K562 (cell line): ENCODE results near the gene PLCL2. TPM values are rescaled to one million over a fixed set of nuclear protein-coding genes. Genes with fewer than 3 reads are reported as not detected.

Source experiments
- ATAC-seq: fragments of 200-7000 bp; cut with Tn5 transposase; 3 replicates; pipeline ENCODE4 v1.9.1; 2020; ENCODE audit warnings: moderate library complexity
- BruUV-seq: library from RNA; stranded (reverse); fragments of 400-500 nt; replicated peaks from 2 replicates; lab custom pipeline; 2021; lab: Mats Ljungman, UMichigan
- CTCF ChIA-PET: fragments of 300-600 bp; formaldehyde crosslinking; extraction: SDS; loops from one replicate; lab custom pipeline; 2021; ENCODE audit warnings: low intra/inter-chr PET ratio; lab: Yijun Ruan, JAX
- POLR2A ChIA-PET: fragments of 300-600, 350-650 bp; sonication (Branson Sonifier 250); formaldehyde crosslinking; extraction: SDS; loops from one replicate; lab custom pipeline; 2021; ENCODE audit warnings: antibody characterized with exemption, inconsistent platforms; lab: Yijun Ruan, JAX
- DNase-seq, 4 experiments: peaks; one replicate each; pipeline versions ENCODE4 v3.0.0 to v3.0.0-alpha.2; 2011 to 2018; ENCODE audit warnings: low spot score in 3 of 4, mixed read lengths in 3 of 4; ENCODE audit errors: extremely low read depth in 1 of 4
- FAIRE-seq: peaks from 2 replicates; lab custom pipeline; 2011; peaks lifted over from hg19 to GRCh38; lab: Jason Lieb, UNC
- H2AFZ ChIP-seq: 2 replicates; pipeline ENCODE4 v1.6.0; 2011; ENCODE audit warnings: low read depth, low read length, control low read depth, inconsistent platforms
- H3K27ac ChIP-seq: fragments of 200-600 bp; 3 replicates; pipeline ENCODE4 v1.8.0; 2011; ENCODE audit warnings: low read depth, mild to moderate bottlenecking, control low read depth, inconsistent platforms, low read length, moderate library complexity, mixed read lengths; ENCODE audit errors: extremely low read depth
- H3K27me3 ChIP-seq, 2 experiments: fragments of 300-600 bp in 1 of 2; 2 replicates in 1 of 2; 3 replicates in 1 of 2; pipeline versions ENCODE4 v1.6.0 to v1.8.0; 2011; ENCODE audit warnings: inconsistent platforms in 2 of 2, low read length in 2 of 2, mild to moderate bottlenecking in 1 of 2, mixed read lengths in 1 of 2, moderate library complexity in 1 of 2; ENCODE audit not compliant: control insufficient read depth in 2 of 2, insufficient read depth in 2 of 2
- H3K36me3 ChIP-seq: fragments of 300-600 bp; 3 replicates; pipeline ENCODE4 v1.8.0; 2011; ENCODE audit warnings: mild to moderate bottlenecking, low read length, inconsistent platforms; ENCODE audit not compliant: control insufficient read depth, insufficient read depth
- H3K4me1 ChIP-seq, 2 experiments: fragments of 200-600 bp in 1 of 2; replicated peaks in 1 of 2; 2 replicates in 1 of 2; 3 replicates in 1 of 2; pipeline versions ENCODE4 v1.5.1 to v1.8.0; 2011; ENCODE audit warnings: inconsistent platforms in 2 of 2, low read length in 2 of 2, mild to moderate bottlenecking in 1 of 2, mixed read lengths in 1 of 2, moderate library complexity in 1 of 2; ENCODE audit not compliant: control insufficient read depth in 2 of 2, insufficient read depth in 2 of 2
- H3K4me2 ChIP-seq: 2 replicates; pipeline ENCODE4 v1.6.1; 2011; ENCODE audit warnings: low read length, control low read depth, inconsistent platforms, mixed read lengths; ENCODE audit not compliant: insufficient read depth
- H3K4me3 ChIP-seq: fragments of 200-600 bp; sonication (generic), shearing (Covaris generic); 2 replicates; pipeline ENCODE4 v1.5.1; 2016; ENCODE audit warnings: control low read depth, inconsistent platforms
- H3K79me2 ChIP-seq: fragments of 200-600 bp; 3 replicates; pipeline ENCODE4 v1.8.0; 2011; ENCODE audit warnings: low read length, inconsistent platforms; ENCODE audit not compliant: control insufficient read depth, insufficient read depth
- H3K9ac ChIP-seq, 2 experiments: 2 replicates each; pipeline versions ENCODE4 v1.6.0 to v1.6.1; 2011; ENCODE audit warnings: low read depth in 2 of 2, low read length in 2 of 2, control low read depth in 1 of 2, inconsistent platforms in 1 of 2, mild to moderate bottlenecking in 1 of 2, mixed read lengths in 1 of 2; ENCODE audit not compliant: insufficient read depth in 1 of 2
- H3K9me1 ChIP-seq: one replicate; pipeline ENCODE4 v1.6.0; 2011; ENCODE audit warnings: inconsistent platforms, mild to moderate bottlenecking, low read length, moderate library complexity; ENCODE audit not compliant: control insufficient read depth, insufficient read depth
- H3K9me3 ChIP-seq: replicated peaks from 2 replicates; pipeline ENCODE4 v1.5.1; 2011; ENCODE audit warnings: low read depth, low read length, inconsistent platforms; ENCODE audit not compliant: control insufficient read depth, insufficient read depth
- H4K20me1 ChIP-seq: replicated peaks from 2 replicates; pipeline ENCODE4 v1.6.1; 2011; ENCODE audit warnings: low read length, inconsistent platforms, mixed read lengths; ENCODE audit not compliant: control insufficient read depth, insufficient read depth
- SPI1 ChIP-seq: IDR thresholded peaks from 2 replicates; pipeline ENCODE4 v1.6.1; 2011; ENCODE audit warnings: low read depth, low read length, control low read depth, borderline replicate concordance
- WGBS: fragments of 100-300 bp; shearing (Covaris generic); methylation state at CpG from one replicate; pipeline ENCODE4 v1.1.6; 2016; ENCODE audit warnings: low coverage, mixed read lengths; ENCODE audit not compliant: insufficient coverage; ENCODE audit errors: missing lambda C conversion rate; 5-methylcytosine and 5-hydroxymethylcytosine counted together
- in situ Hi-C: fragments of 300-500 bp; cut with MboI; formaldehyde crosslinking; loops from 4 replicates; pipeline ENCODE4 v1.15.0; 2018; ENCODE audit warnings: inconsistent platforms, mixed read lengths
- intact Hi-C: fragments of 100-400 bp; cut with micrococcal nuclease; formaldehyde crosslinking; loops from 2 replicates; pipeline ENCODE4 v1.14.2; 2022
- polyA plus RNA-seq, 8 experiments: library from polyadenylated mRNA; depleted of rRNA in 4 of 8; stranded (reverse) in 5 of 8; unstranded in 3 of 8; fragments of >200 nt; fragmentation: Nextera tagmentation in 2 of 8; fragmentation: Illumina TruSeq in 1 of 8; extraction: Ambion mirVana in 2 of 8; extraction: Trizol in 1 of 8; gene quantifications; 2 replicates each; pipeline versions ENCODE4 v1.2.1 to v1.2.3, GENCODE V29; 2011 to 2014; ENCODE audit warnings: inconsistent platforms in 1 of 8, missing spikeins in 1 of 8
- total RNA-seq, 7 experiments: library from RNA; depleted of rRNA in 6 of 7; stranded (reverse); fragments of >200 nt in 6 of 7; fragmentation: Illumina TruSeq in 2 of 7; extraction: Trizol in 2 of 7; gene quantifications; 2 replicates each; pipeline versions ENCODE4 v1.2.1 to v1.2.3, GENCODE V29; 2011 to 2021; ENCODE audit warnings: low replicate concordance in 1 of 7
- TF ChIP-seq, protein P1 (sequence below): sonication (generic); formaldehyde crosslinking; IDR thresholded peaks from 2 replicates; pipeline ENCODE4 v1.8.1; 2023; ENCODE audit warnings: mild to moderate bottlenecking, missing genetic modification reagents

PLCL2 gene
- total and polyA plus RNA-seq, 9 of the 15 experiments (the other 6 are each of a cell fraction or from before 2014, with no cell fraction given) = 0.03 to 0.18 (median 0.11) TPM; not detected in 2

- Histone ChIP-seq H3K9me3 (no peaks in the 10 kb centered on the region), H3K27ac (no peak overlapping the region), H3K4me1 (no peaks in the 10 kb centered on the region; a peak in 1 of 5 replicates), H3K4me3 (no peak overlapping the region), H3K27me3 (peaks cover 0 to 12% of the 10 kb centered on the region in 2 experiments; a peak in 3 of 5 replicates), H2AFZ (peak overlapping the region; percentile 43; the same call in 1 of the 2 replicates), H3K36me3 (no peaks in the 10 kb centered on the region), H3K9ac (no peak overlapping the region), H3K4me2 (no peak overlapping the region), H4K20me1 (no peaks in the 10 kb centered on the region), H3K9me1 (no peaks in the 10 kb centered on the region), H3K79me2 (no peaks in the 10 kb centered on the region)
- FAIRE-seq (no peak), DNase-seq (no peak), ATAC-seq (no peak)
- no TSS peak for BruUV-seq
- TF ChIP-seq SPI1 = 0 out of 2 replicates have a peak, but pooled peaks have one; percentile 30
- TF ChIP-seq, protein P1, sequence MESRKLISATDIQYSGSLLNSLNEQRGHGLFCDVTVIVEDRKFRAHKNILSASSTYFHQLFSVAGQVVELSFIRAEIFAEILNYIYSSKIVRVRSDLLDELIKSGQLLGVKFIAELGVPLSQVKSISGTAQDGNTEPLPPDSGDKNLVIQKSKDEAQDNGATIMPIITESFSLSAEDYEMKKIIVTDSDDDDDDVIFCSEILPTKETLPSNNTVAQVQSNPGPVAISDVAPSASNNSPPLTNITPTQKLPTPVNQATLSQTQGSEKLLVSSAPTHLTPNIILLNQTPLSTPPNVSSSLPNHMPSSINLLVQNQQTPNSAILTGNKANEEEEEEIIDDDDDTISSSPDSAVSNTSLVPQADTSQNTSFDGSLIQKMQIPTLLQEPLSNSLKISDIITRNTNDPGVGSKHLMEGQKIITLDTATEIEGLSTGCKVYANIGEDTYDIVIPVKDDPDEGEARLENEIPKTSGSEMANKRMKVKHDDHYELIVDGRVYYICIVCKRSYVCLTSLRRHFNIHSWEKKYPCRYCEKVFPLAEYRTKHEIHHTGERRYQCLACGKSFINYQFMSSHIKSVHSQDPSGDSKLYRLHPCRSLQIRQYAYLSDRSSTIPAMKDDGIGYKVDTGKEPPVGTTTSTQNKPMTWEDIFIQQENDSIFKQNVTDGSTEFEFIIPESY (CRISPR knock-in tag) = no peak
- intact Hi-C loops (no loop called here), in situ Hi-C loops (no loop called here)
- ChIA-PET CTCF (no interaction called here), POLR2A (no interaction called here)
- WGBS = 4% methylated on average over 4 of the region's 4 CpGs
Measured at GRCh38 chr3:17076940-17077605, 192.3 kb downstream of the PLCL2 start.
